GM23338 (cell line): Measurements from ENCODE around the gene FRMD4A. TPM values are rescaled to one million over a fixed set of nuclear protein-coding genes. Genes with fewer than 3 reads are reported as not detected.

Source experiments
- ATAC-seq: fragments of 200-7000 bp; cut with Tn5 transposase; 3 replicates; pipeline ENCODE4 v1.9.1; 2020
- DNase-seq: peaks from one replicate; pipeline ENCODE4 v3.0.0-alpha.2; 2015; ENCODE audit warnings: low spot score
- H2AFZ ChIP-seq: fragments of 200-600 bp; sonication (generic); 2 replicates; pipeline ENCODE4 v1.8.0; 2016; ENCODE audit warnings: antibody characterized with exemption, mild to moderate bottlenecking, moderate library complexity
- H3F3A ChIP-seq: fragments of 200-600 bp; sonication (generic); replicated peaks from 2 replicates; pipeline ENCODE4 v1.8.0; 2017; ENCODE audit warnings: antibody characterized with exemption, mixed run types, low read depth
- H3K27ac ChIP-seq: fragments of 200-600 bp; sonication (generic); 2 replicates; pipeline ENCODE4 v1.6.1; 2016; ENCODE audit warnings: low read depth
- H3K27me3 ChIP-seq: fragments of 200-600 bp; sonication (generic); 2 replicates; pipeline ENCODE4 v1.8.0; 2016; ENCODE audit warnings: mild to moderate bottlenecking, mixed run types, moderate library complexity; ENCODE audit not compliant: insufficient read depth
- H3K36me3 ChIP-seq: fragments of 200-600 bp; sonication (generic); 2 replicates; pipeline ENCODE4 v1.8.0; 2016; ENCODE audit warnings: mild to moderate bottlenecking; ENCODE audit not compliant: insufficient read depth
- H3K4me1 ChIP-seq: fragments of 200-600 bp; sonication (generic); 2 replicates; pipeline ENCODE4 v1.8.0; 2016; ENCODE audit warnings: mild to moderate bottlenecking, moderate library complexity; ENCODE audit not compliant: insufficient read depth
- H3K4me2 ChIP-seq: fragments of 200-600 bp; sonication (generic); 2 replicates; pipeline ENCODE4 v1.7.1; 2017; ENCODE audit warnings: mixed run types
- H3K4me3 ChIP-seq: fragments of 200-600 bp; sonication (generic); 2 replicates; pipeline ENCODE4 v1.6.1; 2016; ENCODE audit warnings: mixed run types
- H3K79me2 ChIP-seq: fragments of 200-600 bp; sonication (generic); replicated peaks from 2 replicates; pipeline ENCODE4 v1.8.0; 2017; ENCODE audit warnings: mild to moderate bottlenecking; ENCODE audit not compliant: insufficient read depth
- H3K9me2 ChIP-seq: fragments of 200-600 bp; sonication (generic); 2 replicates; pipeline ENCODE4 v1.8.0; 2017; ENCODE audit not compliant: insufficient read depth
- H4K20me1 ChIP-seq: fragments of 200-600 bp; sonication (generic); replicated peaks from 2 replicates; pipeline ENCODE4 v1.8.0; 2017; ENCODE audit warnings: mild to moderate bottlenecking; ENCODE audit not compliant: insufficient read depth
- H3K27ac Mint-ChIP-seq: 2 replicates; pipeline ENCODE4 v1.8.0; 2020; ENCODE audit warnings: inconsistent platforms, mild to moderate bottlenecking, moderate library complexity, mixed read lengths
- H3K27me3 Mint-ChIP-seq: 3 replicates; pipeline ENCODE4 v1.8.0; 2022; ENCODE audit warnings: low read depth, mild to moderate bottlenecking, moderate library complexity, mixed read lengths, inconsistent platforms; ENCODE audit not compliant: insufficient read depth, poor library complexity
- H3K36me3 Mint-ChIP-seq: 3 replicates; pipeline ENCODE4 v1.8.0; 2021; ENCODE audit warnings: low read depth, mild to moderate bottlenecking, inconsistent platforms, moderate library complexity, mixed read lengths
- H3K4me1 Mint-ChIP-seq: 3 replicates; pipeline ENCODE4 v1.8.0; 2020; ENCODE audit warnings: mild to moderate bottlenecking, inconsistent platforms, mixed read lengths
- H3K4me3 Mint-ChIP-seq: 3 replicates; pipeline ENCODE4 v1.8.0; 2021; ENCODE audit warnings: moderate library complexity, mild to moderate bottlenecking, inconsistent platforms, mixed read lengths
- H3K9me3 Mint-ChIP-seq: 3 replicates; pipeline ENCODE4 v1.8.0; 2020; ENCODE audit warnings: moderate library complexity, mild to moderate bottlenecking, inconsistent platforms, mixed read lengths
- CREB1 ChIP-seq: fragments of 250-450 bp; sonication (Bioruptor Pico); IDR thresholded peaks from 2 replicates; pipeline ENCODE4 v1.5.0; 2020; ENCODE audit warnings: low read depth, mild to moderate bottlenecking, moderate library complexity
- ETS1 ChIP-seq: IDR thresholded peaks from 2 replicates; pipeline ENCODE4 v1.6.1; 2016; ENCODE audit warnings: antibody characterized with exemption
- EZH2 ChIP-seq: fragments of 200-600 bp; sonication (generic); IDR thresholded peaks from one replicate; pipeline ENCODE4 v1.8.0; 2017; ENCODE audit warnings: antibody characterized with exemption, mild to moderate bottlenecking, low read depth; ENCODE audit not compliant: unreplicated experiment
- EZH2phosphoT487 ChIP-seq: fragments of 200-600 bp; sonication (generic); IDR thresholded peaks from one replicate; pipeline ENCODE4 v1.8.1; 2018; ENCODE audit warnings: antibody characterized with exemption; ENCODE audit not compliant: unreplicated experiment
- JUNB ChIP-seq: IDR thresholded peaks from one replicate; pipeline ENCODE4 v1.6.1; 2016; ENCODE audit warnings: antibody characterized with exemption; ENCODE audit not compliant: unreplicated experiment
- NANOG ChIP-seq: IDR thresholded peaks from 2 replicates; pipeline ENCODE4 v1.6.1; 2016; ENCODE audit warnings: antibody characterized with exemption, borderline replicate concordance
- REST ChIP-seq: IDR thresholded peaks from one replicate; pipeline ENCODE4 v1.6.1; 2018; ENCODE audit warnings: antibody characterized with exemption; ENCODE audit not compliant: unreplicated experiment
- STAT1 ChIP-seq: IDR thresholded peaks from one replicate; pipeline ENCODE4 v1.6.1; 2016; ENCODE audit warnings: antibody characterized with exemption; ENCODE audit not compliant: unreplicated experiment
- ZNF114 ChIP-seq: fragments of 250-450 bp; sonication (Bioruptor Pico); IDR thresholded peaks from 2 replicates; pipeline ENCODE4 v1.5.0; 2020; ENCODE audit warnings: mild to moderate bottlenecking, moderate library complexity
- ZNF331 ChIP-seq: fragments of 250-450 bp; sonication (Bioruptor Pico); IDR thresholded peaks from 2 replicates; pipeline ENCODE4 v1.5.0; 2020; ENCODE audit warnings: low read depth, mild to moderate bottlenecking, moderate library complexity
- ZNF462 ChIP-seq: fragments of 250-450 bp; sonication (Bioruptor Pico); IDR thresholded peaks from 2 replicates; pipeline ENCODE4 v1.5.0; 2020; ENCODE audit warnings: mild to moderate bottlenecking, moderate library complexity
- polyA plus RNA-seq: library from polyadenylated mRNA; unstranded; fragments of >200 nt; fragmentation: Nextera tagmentation; extraction: Ambion mirVana; gene quantifications from 2 replicates; pipeline ENCODE4 v1.2.1, GENCODE V29; 2016
- total RNA-seq: library from RNA; depleted of rRNA; stranded (reverse); fragments of >200 nt; shearing (Covaris generic); gene quantifications from 2 replicates; pipeline ENCODE4 v1.2.3, GENCODE V29; 2014
- TF ChIP-seq, protein P1 (sequence below), 2 experiments: fragments of 200-600 bp in 1 of 2; sonication (generic) in 1 of 2; conservative IDR thresholded peaks; 2 replicates each; pipeline versions ENCODE4 v1.5.1 to v1.6.1; 2016 to 2017; ENCODE audit warnings: antibody characterized with exemption in 2 of 2, low read depth in 2 of 2, mild to moderate bottlenecking in 2 of 2, moderate library complexity in 1 of 2

Gene FRMD4A
- total and polyA plus RNA-seq, 2 experiments from 2014 or later = 14.0 to 20.1 TPM

DNA sequence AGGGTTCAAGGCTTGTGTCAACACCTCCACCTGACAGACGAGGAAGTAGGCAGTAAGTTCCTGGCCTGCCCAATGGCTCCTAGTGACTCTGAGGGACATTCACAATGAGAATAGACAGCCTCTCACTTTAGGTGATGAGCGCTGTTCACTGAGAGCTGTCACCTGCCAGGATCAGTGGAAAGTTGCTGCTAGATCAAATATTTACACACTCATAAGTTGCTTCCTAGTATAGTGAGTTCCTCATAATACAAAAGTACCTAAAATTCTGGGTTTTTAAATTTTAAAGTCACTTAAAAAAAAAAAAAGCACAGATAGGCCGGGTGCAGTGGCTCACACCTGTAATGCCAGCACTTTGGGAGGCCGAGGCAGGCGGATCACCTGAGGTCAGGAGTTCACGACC is 423.2 kb downstream of the FRMD4A start (continued):
- TF ChIP-seq ZNF462 (CRISPR knock-in tag) (no peak), STAT1 (no peak)

DNA sequence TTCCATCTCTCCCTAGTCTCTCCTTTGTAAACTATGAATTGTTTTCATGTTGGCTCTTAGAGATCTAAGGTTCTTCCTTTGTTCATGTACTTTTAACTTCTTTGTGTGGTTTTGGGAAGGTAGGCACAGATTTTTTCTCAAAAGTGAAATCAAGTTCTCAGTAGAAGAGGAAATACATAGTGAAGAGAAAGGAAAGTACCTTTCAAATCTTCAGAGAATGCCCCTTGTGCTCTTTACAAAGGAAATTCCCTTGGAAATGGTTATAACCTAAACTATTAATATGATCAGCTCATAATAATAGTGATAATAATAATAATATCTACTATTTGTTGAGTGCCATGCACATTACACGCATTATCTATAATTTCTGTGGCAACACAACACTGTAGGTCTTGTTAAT is 425.4 kb downstream of the FRMD4A start:
- Histone ChIP-seq H3K4me3 (no peak overlapping the region), H3K27me3 (no peaks in the 10 kb centered on the region), H2AFZ (no peak overlapping the region), H3K27ac (no peak overlapping the region), H3K9me2 (no peaks in the 10 kb centered on the region), H3K4me2 (no peak overlapping the region), H3K79me2 (no peaks in the 10 kb centered on the region), H4K20me1 (no peaks in the 10 kb centered on the region), H3K36me3 (no peaks in the 10 kb centered on the region), H3F3A (no peaks in the 10 kb centered on the region), H3K4me1 (peaks cover 13% of the 10 kb centered on the region)
- H3K4me3 Mint-ChIP-seq = no peak overlapping the region
- no peak overlapping the region for H3K27ac Mint-ChIP-seq
- peaks cover 9% of the 10 kb centered on the region for H3K4me1 Mint-ChIP-seq
- H3K27me3 Mint-ChIP-seq = peaks cover 2% of the 10 kb centered on the region
- no peaks in the 10 kb centered on the region for H3K36me3 Mint-ChIP-seq
- H3K9me3 Mint-ChIP-seq = no peaks in the 10 kb centered on the region
- DNase-seq = no peak
- ATAC-seq = no peak
- TF ChIP-seq NANOG = no peak
- no peak for TF ChIP-seq STAT1
- no peak for TF ChIP-seq REST
- no peak for TF ChIP-seq ZNF331 (CRISPR knock-in tag)
- TF ChIP-seq, protein P1, sequence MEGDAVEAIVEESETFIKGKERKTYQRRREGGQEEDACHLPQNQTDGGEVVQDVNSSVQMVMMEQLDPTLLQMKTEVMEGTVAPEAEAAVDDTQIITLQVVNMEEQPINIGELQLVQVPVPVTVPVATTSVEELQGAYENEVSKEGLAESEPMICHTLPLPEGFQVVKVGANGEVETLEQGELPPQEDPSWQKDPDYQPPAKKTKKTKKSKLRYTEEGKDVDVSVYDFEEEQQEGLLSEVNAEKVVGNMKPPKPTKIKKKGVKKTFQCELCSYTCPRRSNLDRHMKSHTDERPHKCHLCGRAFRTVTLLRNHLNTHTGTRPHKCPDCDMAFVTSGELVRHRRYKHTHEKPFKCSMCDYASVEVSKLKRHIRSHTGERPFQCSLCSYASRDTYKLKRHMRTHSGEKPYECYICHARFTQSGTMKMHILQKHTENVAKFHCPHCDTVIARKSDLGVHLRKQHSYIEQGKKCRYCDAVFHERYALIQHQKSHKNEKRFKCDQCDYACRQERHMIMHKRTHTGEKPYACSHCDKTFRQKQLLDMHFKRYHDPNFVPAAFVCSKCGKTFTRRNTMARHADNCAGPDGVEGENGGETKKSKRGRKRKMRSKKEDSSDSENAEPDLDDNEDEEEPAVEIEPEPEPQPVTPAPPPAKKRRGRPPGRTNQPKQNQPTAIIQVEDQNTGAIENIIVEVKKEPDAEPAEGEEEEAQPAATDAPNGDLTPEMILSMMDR (conservative IDR thresholded peaks at IDR 0.05; ENCODE audit: low read depth in 2 of 2) = no peak
- TF ChIP-seq JUNB = no peak
- no peak for TF ChIP-seq CREB1
- no peak for TF ChIP-seq ZNF114 (CRISPR knock-in tag)
- no peak for TF ChIP-seq ETS1
- TF ChIP-seq EZH2 = no peak
- TF ChIP-seq EZH2phosphoT487 = no peak
